Neural progenitor cell (in vitro differentiated cells): Measurements from ENCODE around the gene WDR45B. TPM values are rescaled to one million over a fixed set of nuclear protein-coding genes. Genes with fewer than 3 reads are reported as not detected.

Experiments used
- DNase-seq: peaks from one replicate; pipeline ENCODE4 v3.0.0-alpha.2; 2016; ENCODE audit warnings: low spot score
- H2AFZ ChIP-seq: fragments of 200-600 bp; sonication (generic); replicated peaks from 2 replicates; pipeline ENCODE4 v1.6.1; 2016; ENCODE audit warnings: antibody characterized with exemption
- H3F3A ChIP-seq: fragments of 200-600 bp; sonication (generic); 2 replicates; pipeline ENCODE4 v1.6.1; 2016; ENCODE audit warnings: antibody characterized with exemption, low read depth
- H3K27ac ChIP-seq: fragments of 200-600 bp; sonication (generic); 2 replicates; pipeline ENCODE4 v1.5.1; 2016; ENCODE audit warnings: mild to moderate bottlenecking
- H3K27me3 ChIP-seq: fragments of 200-600 bp; sonication (generic); 2 replicates; pipeline ENCODE4 v1.6.1; 2016; ENCODE audit warnings: mild to moderate bottlenecking, moderate library complexity
- H3K36me3 ChIP-seq: fragments of 200-600 bp; sonication (generic); 2 replicates; pipeline ENCODE4 v1.5.1; 2016
- H3K4me1 ChIP-seq: fragments of 200-600 bp; sonication (generic); 2 replicates; pipeline ENCODE4 v1.6.1; 2016; ENCODE audit warnings: mixed run types
- H3K4me2 ChIP-seq: fragments of 200-600 bp; sonication (generic); 2 replicates; pipeline ENCODE4 v1.6.1; 2016
- H3K4me3 ChIP-seq: fragments of 200-600 bp; sonication (generic); 2 replicates; pipeline ENCODE4 v1.5.1; 2016
- H3K79me2 ChIP-seq: fragments of 200-600 bp; sonication (generic); 2 replicates; pipeline ENCODE4 v1.6.1; 2016; ENCODE audit warnings: low read depth
- H3K9ac ChIP-seq: fragments of 200-600 bp; sonication (generic); 2 replicates; pipeline ENCODE4 v1.6.1; 2016
- H3K9me3 ChIP-seq: fragments of 200-600 bp; sonication (generic); 2 replicates; pipeline ENCODE4 v1.5.1; 2016; ENCODE audit warnings: low read depth
- H4K20me1 ChIP-seq: fragments of 200-600 bp; sonication (generic); 2 replicates; pipeline ENCODE4 v1.6.1; 2016; ENCODE audit warnings: low read depth
- H3K27ac Mint-ChIP-seq: 3 replicates; pipeline ENCODE4 v1.8.0; 2021; ENCODE audit warnings: mixed read lengths
- H3K27me3 Mint-ChIP-seq: 2 replicates; pipeline ENCODE4 v1.8.0; 2022; ENCODE audit warnings: low read depth, mild to moderate bottlenecking, inconsistent platforms, moderate library complexity, mixed read lengths; ENCODE audit not compliant: insufficient read depth
- H3K36me3 Mint-ChIP-seq: 3 replicates; pipeline ENCODE4 v1.8.0; 2021; ENCODE audit warnings: mixed read lengths
- H3K4me1 Mint-ChIP-seq: 3 replicates; pipeline ENCODE4 v1.8.0; 2021; ENCODE audit warnings: mixed read lengths
- H3K4me3 Mint-ChIP-seq: 3 replicates; pipeline ENCODE4 v1.8.0; 2021; ENCODE audit warnings: mild to moderate bottlenecking, moderate library complexity, mixed read lengths
- H3K9me3 Mint-ChIP-seq: 3 replicates; pipeline ENCODE4 v1.8.0; 2020; ENCODE audit warnings: mixed read lengths
- EZH2 ChIP-seq: fragments of 200-600 bp; sonication (generic); IDR thresholded peaks from 2 replicates; pipeline ENCODE4 v1.6.1; 2017; ENCODE audit warnings: antibody characterized with exemption, mild to moderate bottlenecking, moderate library complexity
- EZH2phosphoT487 ChIP-seq: fragments of 200-600 bp; sonication (generic); IDR thresholded peaks from 2 replicates; pipeline ENCODE4 v1.6.1; 2017; ENCODE audit warnings: antibody characterized with exemption
- microRNA-seq: library from miRNA; unstranded; fragments of <30 nt; microRNA quantifications from one replicate; pipeline ENCODE4, GENCODE V29; 2016
- small RNA-seq: library from RNA; depleted of rRNA; stranded (forward); fragments of <200 nt; gene quantifications from one replicate; pipeline ENCODE3, GENCODE V24; 2015
- total RNA-seq: library from RNA; depleted of rRNA; stranded (reverse); fragments of >200 nt; gene quantifications from 2 replicates; pipeline ENCODE4 v1.2.3, GENCODE V29; 2015; ENCODE audit warnings: low replicate concordance
- TF ChIP-seq, protein P1 (sequence below): fragments of 200-600 bp; sonication (generic); IDR thresholded peaks from 2 replicates; pipeline ENCODE4 v1.5.1; 2017; ENCODE audit warnings: antibody characterized with exemption, mild to moderate bottlenecking

Gene WDR45B
- total RNA-seq, 1 donor from 2014 or later: 110 TPM

DNA sequence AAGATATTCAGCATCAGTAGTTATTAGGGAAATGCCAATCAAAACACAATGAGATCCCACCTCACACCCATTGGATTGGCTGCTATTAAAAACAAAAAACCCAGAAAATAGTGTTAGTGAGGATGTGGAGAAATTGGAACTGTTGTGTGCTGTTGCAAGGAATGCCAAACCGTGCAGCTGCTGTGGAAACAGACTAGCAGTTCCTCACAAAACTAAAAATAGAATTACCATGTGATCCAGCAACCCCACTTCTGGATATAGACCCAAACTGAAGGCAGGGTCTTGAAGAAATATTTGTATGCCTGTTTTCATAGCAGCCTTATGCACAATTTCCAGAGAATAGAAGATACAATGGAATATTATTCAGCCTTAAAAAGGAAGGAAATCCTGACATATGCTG, 82.7 kb downstream of the WDR45B start:
- Mint-ChIP-seq H3K9me3 (no peaks in the 10 kb centered on the region), H3K4me3 (no peak overlapping the region), H3K36me3 (peaks cover 20% of the 10 kb centered on the region), H3K4me1 (peaks cover 13% of the 10 kb centered on the region), H3K27me3 (no peaks in the 10 kb centered on the region), H3K27ac (no peak overlapping the region)
- Histone ChIP-seq H3K4me2 (no peak overlapping the region), H3K27ac (no peak overlapping the region), H4K20me1 (peaks cover 84% of the 10 kb centered on the region), H3K9ac (no peak overlapping the region), H3K27me3 (no peaks in the 10 kb centered on the region), H3K4me1 (no peaks in the 10 kb centered on the region), H3K79me2 (peaks cover 95% of the 10 kb centered on the region), H3K36me3 (peaks cover 8% of the 10 kb centered on the region), H2AFZ (no peak overlapping the region), H3K4me3 (no peak overlapping the region), H3F3A (no peaks in the 10 kb centered on the region), H3K9me3 (no peaks in the 10 kb centered on the region)
- TF ChIP-seq EZH2 (no peak), EZH2phosphoT487 (no peak)
- TF ChIP-seq, protein P1, sequence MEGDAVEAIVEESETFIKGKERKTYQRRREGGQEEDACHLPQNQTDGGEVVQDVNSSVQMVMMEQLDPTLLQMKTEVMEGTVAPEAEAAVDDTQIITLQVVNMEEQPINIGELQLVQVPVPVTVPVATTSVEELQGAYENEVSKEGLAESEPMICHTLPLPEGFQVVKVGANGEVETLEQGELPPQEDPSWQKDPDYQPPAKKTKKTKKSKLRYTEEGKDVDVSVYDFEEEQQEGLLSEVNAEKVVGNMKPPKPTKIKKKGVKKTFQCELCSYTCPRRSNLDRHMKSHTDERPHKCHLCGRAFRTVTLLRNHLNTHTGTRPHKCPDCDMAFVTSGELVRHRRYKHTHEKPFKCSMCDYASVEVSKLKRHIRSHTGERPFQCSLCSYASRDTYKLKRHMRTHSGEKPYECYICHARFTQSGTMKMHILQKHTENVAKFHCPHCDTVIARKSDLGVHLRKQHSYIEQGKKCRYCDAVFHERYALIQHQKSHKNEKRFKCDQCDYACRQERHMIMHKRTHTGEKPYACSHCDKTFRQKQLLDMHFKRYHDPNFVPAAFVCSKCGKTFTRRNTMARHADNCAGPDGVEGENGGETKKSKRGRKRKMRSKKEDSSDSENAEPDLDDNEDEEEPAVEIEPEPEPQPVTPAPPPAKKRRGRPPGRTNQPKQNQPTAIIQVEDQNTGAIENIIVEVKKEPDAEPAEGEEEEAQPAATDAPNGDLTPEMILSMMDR: no peak
- DNase-seq: no peak

Small RNA genes lying within 50 kb of the gene (microRNA-seq; reads per million reads assigned to microRNA genes)
- not detected for gene MIR4525

Small RNA genes lying within 50 kb of the gene (small RNA-seq; reads per million reads assigned to genes)
- gene MIR4525: not detected

Other genes with a start within 250 kb of the WDR45B start
- gene HEXD, start 230.1 kb downstream of the WDR45B start, total RNA-seq: 22.3 and 41.8 TPM in 2 replicates
- gene OGFOD3, start 229.9 kb downstream of the WDR45B start, total RNA-seq: 26.8 and 34.2 TPM in 2 replicates
- gene CYBC1, start 197.7 kb downstream of the WDR45B start, total RNA-seq: 75.1 and 87.9 TPM in 2 replicates
- gene NARF, start 189.7 kb downstream of the WDR45B start, total RNA-seq: 154 and 166 TPM in 2 replicates
- 28.1 and 45.9 TPM in 2 replicates for gene FOXK2, start 128.7 kb downstream of the WDR45B start, total RNA-seq
- 5.6 and 10.3 TPM in 2 replicates for gene RAB40B, start 50.3 kb upstream of the WDR45B start, total RNA-seq
- gene FN3KRP, start 68.3 kb upstream of the WDR45B start, total RNA-seq: 19.2 and 29.8 TPM in 2 replicates
- gene FN3K, start 87.2 kb upstream of the WDR45B start, total RNA-seq: 3.3 and 4.0 TPM in 2 replicates
- 76.4 and 85.0 TPM in 2 replicates for gene TBCD, start 103.6 kb upstream of the WDR45B start, total RNA-seq
- gene ZNF750, start 191.6 kb upstream of the WDR45B start, total RNA-seq: not detected in 2 replicates